Measurements from ENCODE around the gene MT3.

DNA sequence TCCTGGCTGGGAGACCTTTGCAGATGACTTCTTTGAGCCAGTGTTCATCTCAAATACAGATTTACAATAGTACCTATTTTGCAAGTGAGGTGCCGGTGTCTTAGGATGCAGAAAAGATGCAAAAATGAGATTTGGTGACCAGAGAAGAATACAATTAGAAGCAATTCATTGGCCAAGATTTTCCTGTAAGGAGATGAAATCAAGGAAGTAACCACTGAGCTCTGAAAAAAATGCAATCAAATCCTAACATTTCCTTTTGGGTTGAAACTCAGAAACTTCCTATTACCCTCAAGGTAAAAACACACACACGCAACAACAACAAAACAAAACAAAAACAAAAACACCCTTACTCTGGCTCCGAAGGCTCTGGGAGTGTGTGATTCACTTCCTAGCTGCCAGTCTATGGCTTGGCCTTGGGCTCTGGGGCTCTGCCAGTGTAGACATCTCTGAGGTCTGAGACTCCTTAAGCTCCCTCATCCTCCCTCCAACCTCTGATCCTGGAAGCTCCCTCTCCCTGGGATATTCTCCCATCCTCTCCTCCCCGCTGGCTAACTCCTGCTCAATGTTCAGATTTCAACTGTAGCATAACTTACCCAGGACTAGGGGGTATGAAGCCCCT lies 41.3 kb upstream of the MT3 start:
- TF ChIP-seq, protein P1, sequence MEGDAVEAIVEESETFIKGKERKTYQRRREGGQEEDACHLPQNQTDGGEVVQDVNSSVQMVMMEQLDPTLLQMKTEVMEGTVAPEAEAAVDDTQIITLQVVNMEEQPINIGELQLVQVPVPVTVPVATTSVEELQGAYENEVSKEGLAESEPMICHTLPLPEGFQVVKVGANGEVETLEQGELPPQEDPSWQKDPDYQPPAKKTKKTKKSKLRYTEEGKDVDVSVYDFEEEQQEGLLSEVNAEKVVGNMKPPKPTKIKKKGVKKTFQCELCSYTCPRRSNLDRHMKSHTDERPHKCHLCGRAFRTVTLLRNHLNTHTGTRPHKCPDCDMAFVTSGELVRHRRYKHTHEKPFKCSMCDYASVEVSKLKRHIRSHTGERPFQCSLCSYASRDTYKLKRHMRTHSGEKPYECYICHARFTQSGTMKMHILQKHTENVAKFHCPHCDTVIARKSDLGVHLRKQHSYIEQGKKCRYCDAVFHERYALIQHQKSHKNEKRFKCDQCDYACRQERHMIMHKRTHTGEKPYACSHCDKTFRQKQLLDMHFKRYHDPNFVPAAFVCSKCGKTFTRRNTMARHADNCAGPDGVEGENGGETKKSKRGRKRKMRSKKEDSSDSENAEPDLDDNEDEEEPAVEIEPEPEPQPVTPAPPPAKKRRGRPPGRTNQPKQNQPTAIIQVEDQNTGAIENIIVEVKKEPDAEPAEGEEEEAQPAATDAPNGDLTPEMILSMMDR (conservative IDR thresholded peaks at IDR 0.05; ENCODE audit: low read length), result no peak
- TF ChIP-seq EZH2phosphoT487 (IDR thresholded peaks at IDR 0.05; ENCODE audit: borderline replicate concordance), result no peak
